Mesodermal cell (in vitro differentiated cells): Measurements from ENCODE around the gene ADGRB2.

Source experiments
- H3K27ac ChIP-seq: 2 replicates; pipeline ENCODE4 v1.7.0; 2013; ENCODE audit warnings: mild to moderate bottlenecking, low read depth, low read length, moderate library complexity; ENCODE audit not compliant: severe bottlenecking
- H3K36me3 ChIP-seq: 2 replicates; pipeline ENCODE4 v1.7.1; 2013; ENCODE audit warnings: mild to moderate bottlenecking, low read length, moderate library complexity; ENCODE audit not compliant: control insufficient read depth, insufficient read depth
- H3K4me1 ChIP-seq: one replicate; pipeline ENCODE4 v1.7.1; 2013; ENCODE audit warnings: mild to moderate bottlenecking, low read length; ENCODE audit not compliant: insufficient read depth, control insufficient read depth, poor library complexity, severe bottlenecking
- H3K4me3 ChIP-seq: 2 replicates; pipeline ENCODE4 v1.7.0; 2013; ENCODE audit warnings: low read length, control low read depth, mild to moderate bottlenecking; ENCODE audit not compliant: insufficient read depth, poor library complexity, severe bottlenecking; ENCODE audit errors: extremely low read depth
- H3K9me3 ChIP-seq: 2 replicates; pipeline ENCODE4 v1.7.1; 2013; ENCODE audit warnings: mild to moderate bottlenecking, low read length, moderate library complexity; ENCODE audit not compliant: control insufficient read depth
- WGBS, 2 experiments: methylation state at CpG; one replicate each; pipeline ENCODE4 v1.1.5; 2013; ENCODE audit warnings: missing lambda C conversion rate in 2 of 2; ENCODE audit not compliant: insufficient coverage in 2 of 2; 5-methylcytosine and 5-hydroxymethylcytosine counted together

ADGRB2 gene

DNA sequence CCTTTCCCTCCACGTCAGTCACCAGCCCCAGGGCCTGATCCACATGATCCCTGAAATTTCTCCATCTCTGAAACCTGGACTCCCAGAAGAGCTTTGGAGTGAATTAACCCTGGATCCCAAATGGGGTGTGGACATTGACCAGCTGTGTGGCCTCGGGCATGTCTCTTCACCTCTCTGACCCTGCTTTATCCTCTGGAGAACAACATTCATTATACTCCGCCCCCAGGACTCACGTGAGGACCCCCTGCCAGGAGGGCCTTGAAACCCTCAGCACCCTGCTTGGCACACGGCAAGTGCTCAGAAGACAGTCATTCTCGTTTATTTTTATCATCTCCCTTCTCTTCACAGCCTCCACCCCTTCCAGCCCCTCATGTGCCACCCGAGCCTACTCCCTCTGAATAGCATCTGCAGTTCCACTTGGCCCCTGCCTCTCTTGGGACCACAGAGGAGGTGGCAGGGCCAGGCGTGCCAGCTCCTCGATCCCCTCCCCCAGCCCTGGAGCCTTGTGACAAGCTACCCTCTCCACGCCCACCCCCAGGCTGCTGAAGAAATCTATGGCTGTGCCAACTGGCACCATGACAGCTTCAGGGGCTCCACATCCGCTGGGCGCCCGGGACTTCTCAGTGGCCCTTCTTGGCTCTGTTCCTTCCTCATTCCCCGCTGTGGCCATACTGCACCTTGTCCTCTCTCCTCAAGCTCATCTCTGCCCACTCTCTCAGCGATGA lies 18.0 kb downstream of the ADGRB2 start:
- Histone ChIP-seq H3K36me3 (no peaks in the 10 kb centered on the region), H3K4me3 (no peak overlapping the region), H3K9me3 (no peaks in the 10 kb centered on the region), H3K4me1 (peaks cover 49% of the 10 kb centered on the region), H3K27ac (no peak overlapping the region)
- 78 to 82% methylated on average over 11 to 15 of the region's 15 CpGs for WGBS, 2 experiments

DNA sequence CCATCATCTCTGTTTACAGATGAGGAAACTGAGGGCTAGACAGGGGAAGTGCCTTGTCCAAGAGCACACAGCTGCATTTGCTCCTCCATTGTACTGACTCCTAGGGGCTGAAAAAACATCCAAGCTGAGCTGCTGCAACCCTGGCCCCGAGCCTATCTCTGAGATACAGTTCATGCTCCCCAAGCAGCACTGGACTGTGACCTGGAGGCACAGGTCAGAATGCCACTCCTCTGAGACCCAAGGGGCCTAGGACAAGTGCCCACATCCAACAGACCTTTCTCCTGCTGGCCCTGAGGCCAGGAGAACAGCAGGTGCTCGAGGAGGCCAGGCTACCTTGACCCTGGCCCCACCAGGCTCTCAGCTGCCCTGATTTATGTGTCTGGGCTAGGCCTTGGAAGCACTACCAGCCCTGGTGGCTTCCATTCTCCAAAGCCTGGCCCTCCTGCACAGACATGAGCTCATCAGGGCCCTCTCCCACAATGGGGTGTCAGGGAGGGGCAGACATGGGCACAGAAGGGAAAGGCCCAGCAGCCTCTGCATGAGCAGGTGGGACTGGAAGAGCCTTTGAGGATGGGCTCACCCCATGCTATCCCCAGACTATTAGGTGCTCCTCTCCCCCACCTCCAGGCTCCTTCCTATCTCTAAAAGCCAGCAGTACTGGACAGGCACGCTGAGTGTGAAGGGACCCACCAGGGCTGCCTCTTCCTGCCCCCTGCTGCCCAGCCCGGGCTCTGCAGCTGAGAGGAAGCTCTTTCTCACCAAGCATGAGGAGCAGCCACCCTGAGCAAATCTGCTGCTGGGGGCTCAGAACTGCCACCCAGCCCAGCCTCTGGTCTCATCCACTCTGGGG lies 18.8 kb downstream of the ADGRB2 start:
- no peaks in the 10 kb centered on the region for H3K36me3 ChIP-seq
- 48 to 59% methylated on average over 4 of the region's 4 CpGs for WGBS, 2 experiments
- H3K27ac ChIP-seq = no peak overlapping the region
- no peak overlapping the region for H3K4me3 ChIP-seq
- H3K9me3 ChIP-seq = no peaks in the 10 kb centered on the region
- peaks cover 41% of the 10 kb centered on the region for H3K4me1 ChIP-seq

DNA sequence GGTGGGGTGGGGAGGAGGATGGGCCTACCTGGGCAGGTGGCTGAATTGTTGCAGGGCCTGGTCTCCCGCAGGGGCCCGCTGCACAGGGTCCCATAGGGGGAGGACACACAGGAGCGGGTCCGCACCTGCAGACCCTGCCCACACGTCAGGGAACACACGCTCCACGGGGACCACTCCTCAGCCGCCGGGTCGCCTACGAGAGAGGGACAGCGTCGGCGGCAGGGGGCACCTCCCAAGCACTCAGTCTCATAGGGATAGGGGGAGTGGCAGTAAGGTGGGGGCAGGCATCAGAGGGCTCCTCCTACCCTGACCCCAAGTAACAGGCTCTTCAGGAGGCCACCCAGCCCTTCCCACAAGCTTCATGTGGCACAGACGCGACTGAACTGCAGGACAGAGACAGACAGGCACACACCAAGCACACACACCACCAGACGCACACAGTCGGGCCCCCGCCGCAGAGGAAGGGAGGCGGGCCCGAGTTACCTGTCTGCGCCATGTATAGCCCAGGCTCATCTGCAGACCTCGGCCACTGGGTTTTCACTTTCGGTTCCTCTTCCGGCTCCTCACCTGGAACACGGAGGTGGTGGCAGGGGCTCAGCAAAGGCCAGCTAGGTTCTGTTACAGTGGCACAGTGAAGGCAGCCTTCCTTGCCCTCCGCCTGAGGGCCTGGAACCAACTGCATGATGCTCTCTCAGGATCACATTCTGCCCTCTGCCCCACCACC lies 19.8 kb downstream of the ADGRB2 start:
- no peak overlapping the region for H3K4me3 ChIP-seq
- WGBS, 2 experiments = 91 to 93% methylated on average over 18 to 25 of the region's 28 CpGs
- no peaks in the 10 kb centered on the region for H3K9me3 ChIP-seq

DNA sequence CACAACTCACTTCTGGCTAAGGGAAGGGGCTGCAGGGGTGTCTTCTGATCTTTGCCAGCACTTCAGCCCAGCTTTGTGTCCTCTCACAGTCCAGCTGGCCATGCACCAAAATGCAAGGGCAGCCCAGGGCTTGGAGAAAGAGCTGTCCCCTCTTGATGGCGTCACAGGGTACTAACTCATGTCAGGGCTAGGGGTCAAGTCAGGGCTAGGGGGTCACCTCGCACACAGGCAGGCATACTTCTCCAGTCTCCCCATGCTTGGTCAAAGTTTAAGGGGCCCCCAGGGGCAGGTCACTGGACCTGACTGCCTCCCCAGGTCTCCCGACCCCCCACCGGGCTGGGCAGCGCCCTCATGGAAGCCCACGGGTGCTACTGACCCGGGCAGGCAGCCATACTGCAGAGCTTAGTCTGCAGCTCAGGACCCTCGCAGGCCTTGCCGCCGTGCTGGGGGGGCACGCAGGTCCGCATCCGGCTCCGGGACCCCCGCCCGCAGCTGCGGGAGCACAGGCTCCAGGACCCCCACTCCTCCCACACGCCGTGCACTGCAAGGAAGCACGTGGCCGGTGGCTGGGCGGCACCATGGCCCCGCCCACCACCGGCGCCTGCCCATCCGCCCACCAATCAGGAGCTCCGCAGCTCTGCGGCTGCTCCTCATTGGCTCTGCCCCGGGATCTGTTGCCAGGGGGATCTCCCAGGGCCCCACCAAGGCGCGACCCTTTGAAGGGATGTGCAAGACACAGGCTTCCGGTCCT lies 21.5 kb downstream of the ADGRB2 start:
- no peaks in the 10 kb centered on the region for H3K36me3 ChIP-seq
- whole genome bisulfite sequencing, 2 experiments = 90 to 93% methylated on average over 30 to 32 of the region's 32 CpGs

More for the DNA sequence above, 19.8 kb downstream of the ADGRB2 start:
- peaks cover 37% of the 10 kb centered on the region for H3K4me1 ChIP-seq
- no peaks in the 10 kb centered on the region for H3K36me3 ChIP-seq
- no peak overlapping the region for H3K27ac ChIP-seq

DNA sequence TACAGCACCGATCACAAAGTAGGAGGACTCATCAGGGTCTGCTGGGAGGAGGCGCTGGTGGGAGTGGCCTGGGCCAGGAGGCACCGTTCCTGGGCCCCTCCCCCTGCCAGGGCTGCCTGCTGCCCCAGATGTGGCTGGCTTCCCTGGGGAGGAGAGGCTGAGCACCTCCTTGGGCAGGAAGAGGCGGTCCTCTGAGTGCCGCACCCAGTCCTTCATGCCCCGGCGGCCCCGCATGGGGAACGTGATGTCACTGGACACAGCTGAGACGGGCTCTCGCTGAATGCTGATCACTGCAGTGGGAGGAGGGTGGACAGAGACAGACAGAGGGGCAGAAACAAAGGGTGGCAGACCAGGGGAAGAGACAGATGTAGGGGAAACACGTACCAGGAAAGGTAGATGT lies 24.8 kb downstream of the ADGRB2 start:
- Histone ChIP-seq H3K9me3 (no peaks in the 10 kb centered on the region), H3K27ac (no peak overlapping the region), H3K36me3 (no peaks in the 10 kb centered on the region), H3K4me1 (no peaks in the 10 kb centered on the region), H3K4me3 (no peak overlapping the region)
- 43 to 48% methylated on average over 11 to 12 of the region's 12 CpGs for WGBS, 2 experiments

More for the DNA sequence above, 21.5 kb downstream of the ADGRB2 start:
- H3K9me3 ChIP-seq = no peaks in the 10 kb centered on the region
- peaks cover 22% of the 10 kb centered on the region for H3K4me1 ChIP-seq
- H3K4me3 ChIP-seq = no peak overlapping the region
- no peak overlapping the region for H3K27ac ChIP-seq

DNA sequence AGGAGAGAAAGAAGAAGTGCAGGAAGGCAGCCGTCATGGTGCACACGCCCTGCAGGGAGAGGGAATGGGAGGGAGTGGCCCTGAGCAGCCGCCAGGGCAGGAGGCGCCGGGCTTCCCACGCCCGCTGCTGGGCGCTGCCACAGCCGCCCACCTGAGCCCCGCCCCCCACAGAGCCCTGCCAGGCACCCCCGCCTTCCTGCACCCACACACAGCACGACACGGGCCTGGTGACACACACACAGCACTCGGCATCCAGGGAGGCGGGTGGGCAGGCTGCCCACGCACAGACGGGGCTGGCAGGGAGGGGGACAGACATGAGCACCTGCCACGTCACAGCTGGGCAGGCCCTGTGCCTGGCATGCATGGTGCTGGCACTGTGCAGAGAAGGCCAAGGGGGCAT lies 27.5 kb downstream of the ADGRB2 start:
- Histone ChIP-seq H3K4me3 (no peak overlapping the region), H3K36me3 (peaks cover 2% of the 10 kb centered on the region), H3K4me1 (no peaks in the 10 kb centered on the region), H3K27ac (no peak overlapping the region), H3K9me3 (no peaks in the 10 kb centered on the region)
- WGBS, 2 experiments = 90 to 92% methylated on average over 6 to 18 of the region's 18 CpGs

DNA sequence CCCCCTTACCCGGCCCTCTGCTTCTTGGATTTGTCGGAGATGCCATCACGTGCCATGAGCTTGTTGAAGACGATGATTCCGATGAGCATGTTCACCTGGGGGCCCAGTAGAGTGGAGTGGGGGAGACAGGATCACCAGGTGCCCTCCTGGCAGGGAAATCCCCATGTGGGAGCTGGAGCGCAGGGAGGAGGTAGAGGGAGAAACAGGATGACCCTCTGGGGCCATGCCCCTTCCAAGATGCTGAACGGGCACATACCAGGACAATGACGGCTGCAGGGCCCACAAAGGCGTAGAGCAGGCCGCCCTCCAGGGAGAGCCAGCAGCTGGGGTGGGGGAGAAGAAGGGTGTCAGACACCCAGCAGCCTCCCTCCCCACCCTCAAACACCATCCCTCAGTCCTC lies 28.6 kb downstream of the ADGRB2 start:
- Histone ChIP-seq H3K36me3 (peaks cover 2% of the 10 kb centered on the region), H3K27ac (no peak overlapping the region), H3K4me1 (no peaks in the 10 kb centered on the region), H3K9me3 (no peaks in the 10 kb centered on the region), H3K4me3 (no peak overlapping the region)
- 90 to 95% methylated on average over 4 to 8 of the region's 10 CpGs for WGBS, 2 experiments

DNA sequence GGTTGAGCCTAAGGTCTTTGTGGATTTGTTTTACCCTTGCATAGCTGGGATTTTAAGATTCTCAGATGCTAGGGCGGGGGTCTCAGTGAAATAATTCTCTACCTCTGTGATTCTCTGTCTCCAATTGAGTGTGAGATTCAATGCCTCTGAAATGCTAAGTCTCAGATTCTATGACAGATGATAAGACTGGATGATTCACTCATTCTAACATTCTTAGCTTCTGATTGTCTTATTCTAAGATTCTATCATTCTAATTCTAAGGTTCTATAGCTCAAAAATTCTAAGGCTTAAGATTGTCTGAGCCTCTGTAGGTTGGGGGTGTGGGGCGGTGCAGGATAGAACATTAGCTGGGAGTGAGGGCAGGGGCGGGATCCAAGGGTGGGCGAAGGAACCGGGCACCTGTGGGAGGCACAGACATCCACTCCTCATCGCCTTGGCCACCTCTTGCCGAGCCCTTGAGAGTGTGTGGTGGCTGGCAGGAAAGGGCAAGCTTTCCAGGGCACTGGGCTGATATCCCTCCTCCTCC lies 29.5 kb downstream of the ADGRB2 start:
- 100% methylated on average over 1 of the region's 7 CpGs; no CpG with 5 or more reads in 1 of the 2 experiments for WGBS, 2 experiments
- Histone ChIP-seq H3K4me3 (no peak overlapping the region), H3K27ac (no peak overlapping the region), H3K4me1 (no peaks in the 10 kb centered on the region), H3K9me3 (no peaks in the 10 kb centered on the region), H3K36me3 (peaks cover 2% of the 10 kb centered on the region)

DNA sequence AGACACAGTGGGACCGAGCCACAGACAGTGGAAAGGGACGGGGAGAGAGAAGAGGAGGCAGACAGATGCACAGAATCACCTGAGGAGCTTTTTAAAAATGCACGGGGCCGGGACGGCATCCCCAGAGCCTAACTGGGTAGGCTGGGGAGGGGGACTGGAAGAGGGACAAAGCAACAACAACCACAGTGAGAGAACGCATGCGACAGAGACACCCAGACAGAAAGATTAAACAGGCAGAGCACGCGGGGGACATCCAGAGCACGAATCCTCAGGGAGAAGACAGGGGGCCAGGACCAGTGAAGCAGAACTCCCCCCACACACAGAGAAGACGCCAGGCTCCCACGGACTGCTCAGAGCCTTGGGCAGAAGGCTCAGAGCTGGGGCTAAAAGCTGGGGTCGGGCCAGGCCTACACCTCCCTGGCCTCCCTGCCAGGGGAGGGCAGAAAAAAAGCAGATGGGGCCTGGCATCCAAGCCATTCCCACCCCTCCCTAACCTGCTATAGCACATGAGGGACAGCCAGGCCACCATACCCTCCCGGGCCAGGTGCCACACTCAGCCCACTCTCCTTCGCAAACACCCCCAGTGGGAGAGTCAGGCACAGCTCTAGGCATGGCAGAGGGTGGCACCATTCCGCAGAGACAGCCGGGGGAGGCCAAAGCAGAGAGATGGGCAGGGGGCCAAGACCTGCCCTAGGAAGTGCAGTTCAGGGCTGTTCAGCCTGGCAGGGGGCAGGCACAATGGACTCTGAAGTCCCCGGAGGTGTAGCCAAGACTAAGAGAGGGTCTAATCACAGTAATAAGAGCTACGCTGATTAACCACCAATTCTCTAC lies 30.5 kb downstream of the ADGRB2 start:
- peaks cover 2% of the 10 kb centered on the region for H3K36me3 ChIP-seq
- no peaks in the 10 kb centered on the region for H3K4me1 ChIP-seq
- 85 to 91% methylated on average over 14 to 17 of the region's 19 CpGs for WGBS, 2 experiments
- no peak overlapping the region for H3K4me3 ChIP-seq
- no peaks in the 10 kb centered on the region for H3K9me3 ChIP-seq
- H3K27ac ChIP-seq = no peak overlapping the region
